Germinal center (tissue), 1 donor: Measurements from ENCODE around the gene NAV3.

Source experiments
- DNase-seq: peaks from one replicate; pipeline ENCODE4 v3.0.0; 2012; ENCODE audit warnings: mixed read lengths, low spot score

NAV3 gene

GRCh38 chr12:77842430-77842829, 11.7 kb downstream of the NAV3 start:
- DNase-seq, result no peak

- no peak for DNase-seq
Measured at GRCh38 chr12:77845831-77846230, 15.1 kb downstream of the NAV3 start.

GRCh38 chr12:77847060-77847541, 16.4 kb downstream of the NAV3 start:
- no peak for DNase-seq

GRCh38 chr12:77847680-77848431, 17.2 kb downstream of the NAV3 start:
- DNase-seq, result no peak

GRCh38 chr12:77850129-77850528, 19.4 kb downstream of the NAV3 start:
- DNase-seq, result no peak

- DNase-seq, result no peak
Measured at GRCh38 chr12:77850698-77851097, 20.0 kb downstream of the NAV3 start.

GRCh38 chr12:77855548-77855947, 24.9 kb downstream of the NAV3 start:
- DNase-seq, result no peak

GRCh38 chr12:77861317-77861716, 30.6 kb downstream of the NAV3 start:
- no peak for DNase-seq

GRCh38 chr12:77865178-77865577, 34.5 kb downstream of the NAV3 start:
- no peak for DNase-seq

GRCh38 chr12:77878901-77879300, 48.2 kb downstream of the NAV3 start:
- no peak for DNase-seq

GRCh38 chr12:77882709-77883108, 52.0 kb downstream of the NAV3 start:
- DNase-seq, result no peak

GRCh38 chr12:77888611-77889010, 57.9 kb downstream of the NAV3 start:
- DNase-seq, result no peak

GRCh38 chr12:77891518-77892147, 60.9 kb downstream of the NAV3 start:
- DNase-seq, result no peak

GRCh38 chr12:77893918-77894317, 63.2 kb downstream of the NAV3 start:
- no peak for DNase-seq

- DNase-seq, result no peak
Measured at GRCh38 chr12:77894556-77894955, 63.9 kb downstream of the NAV3 start.

- no peak for DNase-seq
Measured at GRCh38 chr12:77895699-77896098, 65.0 kb downstream of the NAV3 start.

- no peak for DNase-seq
Measured at GRCh38 chr12:77907936-77908335, 77.2 kb downstream of the NAV3 start.

GRCh38 chr12:77914081-77914488, 83.4 kb downstream of the NAV3 start:
- no peak for DNase-seq

GRCh38 chr12:77915071-77915600, 84.4 kb downstream of the NAV3 start:
- no peak for DNase-seq

- DNase-seq, result no peak
Measured at GRCh38 chr12:77916276-77916675, 85.6 kb downstream of the NAV3 start.

- no peak for DNase-seq
Measured at GRCh38 chr12:77918046-77918445, 87.4 kb downstream of the NAV3 start.

- DNase-seq, result no peak
Measured at GRCh38 chr12:77919450-77919849, 88.8 kb downstream of the NAV3 start.

- DNase-seq, result no peak
Measured at GRCh38 chr12:77923882-77924281, 93.2 kb downstream of the NAV3 start.
